Ishikawa (cell line): ENCODE data around the gene ACTR3C.

Experiments used
- CREB1 ChIP-seq: IDR thresholded peaks from 2 replicates; pipeline ENCODE4 v1.6.1; 2012; ENCODE audit warnings: low read depth
- REST ChIP-seq: IDR thresholded peaks from 2 replicates; pipeline ENCODE4 v1.6.1; 2012; ENCODE audit warnings: low read depth, mild to moderate bottlenecking
- TEAD4 ChIP-seq: IDR thresholded peaks from 2 replicates; pipeline ENCODE4 v1.6.1; 2012
- TF ChIP-seq, protein P1 (sequence below): IDR thresholded peaks from 2 replicates; pipeline ENCODE4 v1.6.1; 2012

DNA sequence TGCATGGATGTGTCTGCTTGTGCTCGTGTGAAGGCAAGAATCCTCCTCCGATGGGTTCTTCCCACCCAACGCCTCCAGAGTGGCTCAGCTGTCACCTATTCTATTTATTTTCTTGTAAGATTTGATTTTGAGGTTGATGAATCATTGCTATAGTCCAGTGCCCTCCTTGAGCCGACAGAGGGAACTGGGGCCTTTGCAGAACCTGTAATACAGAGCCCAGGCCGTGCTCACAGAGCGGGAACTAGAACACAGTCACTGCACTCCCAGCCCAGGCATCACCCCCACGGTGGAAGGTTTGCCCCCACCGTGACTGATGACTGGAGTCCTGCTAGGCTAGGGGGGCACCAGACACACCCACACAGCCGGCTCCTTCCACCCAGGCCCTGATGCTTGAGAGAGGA, 16.1 kb upstream of the ACTR3C start:
- no peak for TF ChIP-seq REST
- TF ChIP-seq CREB1 = no peak
- TF ChIP-seq TEAD4 = no peak
- TF ChIP-seq, protein P1, sequence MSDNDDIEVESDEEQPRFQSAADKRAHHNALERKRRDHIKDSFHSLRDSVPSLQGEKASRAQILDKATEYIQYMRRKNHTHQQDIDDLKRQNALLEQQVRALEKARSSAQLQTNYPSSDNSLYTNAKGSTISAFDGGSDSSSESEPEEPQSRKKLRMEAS = no peak
